Endothelial cell of umbilical vein (primary cell): ENCODE data around the gene STOM. TPM values are rescaled to one million over a fixed set of nuclear protein-coding genes. Genes with fewer than 3 reads are reported as not detected.

Experiments used
- BruUV-seq: library from RNA; stranded (reverse); fragments of 400-500 nt; replicated peaks from 2 replicates; lab custom pipeline; 2021; lab: Mats Ljungman, UMichigan
- CTCF ChIA-PET: fragments of 300-600, 350-600 bp; sonication (Branson Sonifier 250); formaldehyde crosslinking; loops from one replicate; lab custom pipeline; 2021; ENCODE audit warnings: antibody characterized with exemption, inconsistent platforms; lab: Charles Lee
- POLR2A ChIA-PET: fragments of 300-600, 350-600 bp; sonication (Branson Sonifier 250); formaldehyde crosslinking; loops from one replicate; lab custom pipeline; 2021; ENCODE audit warnings: antibody characterized with exemption, inconsistent platforms; lab: Charles Lee
- DNase-seq: peaks from one replicate; pipeline ENCODE4 v3.0.0-alpha.2; 2011; ENCODE audit warnings: low read depth, low spot score
- FAIRE-seq: peaks from 2 replicates; lab custom pipeline; 2011; peaks lifted over from hg19 to GRCh38; lab: Jason Lieb, UNC
- H2AFZ ChIP-seq: 2 replicates; pipeline ENCODE4 v1.6.0; 2012; ENCODE audit warnings: low read depth, low read length, control low read depth, inconsistent platforms
- H3K27ac ChIP-seq: 2 replicates; pipeline ENCODE4 v1.5.1; 2011; ENCODE audit warnings: low read depth, mild to moderate bottlenecking, control low read depth, low read length, moderate library complexity; ENCODE audit not compliant: insufficient read depth
- H3K27me3 ChIP-seq, 2 experiments: 2 replicates each; pipeline versions ENCODE4 v1.6.0 to v1.6.1; 2011; ENCODE audit warnings: low read length in 2 of 2, mixed read lengths in 1 of 2; ENCODE audit not compliant: control insufficient read depth in 2 of 2, insufficient read depth in 2 of 2
- H3K36me3 ChIP-seq, 2 experiments: 2 replicates in 1 of 2; 3 replicates in 1 of 2; pipeline ENCODE4 v1.5.1; 2011; ENCODE audit warnings: low read length in 2 of 2, mild to moderate bottlenecking in 1 of 2, moderate library complexity in 1 of 2; ENCODE audit not compliant: control insufficient read depth in 2 of 2, insufficient read depth in 2 of 2; ENCODE audit errors: extremely low read depth in 1 of 2
- H3K4me1 ChIP-seq: 3 replicates; pipeline ENCODE4 v1.5.1; 2011; ENCODE audit warnings: mild to moderate bottlenecking, low read length; ENCODE audit not compliant: control insufficient read depth, insufficient read depth; ENCODE audit errors: extremely low read depth
- H3K4me2 ChIP-seq: 2 replicates; pipeline ENCODE4 v1.6.1; 2011; ENCODE audit warnings: low read length, control low read depth, mixed read lengths; ENCODE audit not compliant: insufficient read depth
- H3K4me3 ChIP-seq, 3 experiments: fragments of 200-600 bp in 1 of 3; sonication (generic), shearing (Covaris generic) in 1 of 3; replicated peaks in 1 of 3; 2 replicates each; pipeline ENCODE4 v1.5.1; 2011 to 2016; ENCODE audit warnings: control low read depth in 3 of 3, low read length in 3 of 3, mild to moderate bottlenecking in 2 of 3, inconsistent platforms in 1 of 3, low read depth in 1 of 3, moderate library complexity in 1 of 3; ENCODE audit not compliant: insufficient read depth in 1 of 3
- H3K79me2 ChIP-seq: 2 replicates; pipeline ENCODE4 v1.6.0; 2012; ENCODE audit warnings: low read length, inconsistent platforms; ENCODE audit not compliant: control insufficient read depth, insufficient read depth
- H3K9ac ChIP-seq: replicated peaks from 2 replicates; pipeline ENCODE3; 2011; ENCODE audit warnings: low read length, control low read depth; ENCODE audit not compliant: insufficient read depth; ENCODE audit errors: extremely low read depth
- H3K9me1 ChIP-seq: replicated peaks from 3 replicates; pipeline ENCODE4 v1.6.0; 2011; ENCODE audit warnings: mild to moderate bottlenecking, low read length; ENCODE audit not compliant: control insufficient read depth, insufficient read depth; ENCODE audit errors: extremely low read depth
- H3K9me3 ChIP-seq: replicated peaks from 2 replicates; pipeline ENCODE4 v1.5.1; 2012; ENCODE audit warnings: low read length, inconsistent platforms; ENCODE audit not compliant: control insufficient read depth, insufficient read depth
- H4K20me1 ChIP-seq: replicated peaks from 2 replicates; pipeline ENCODE3; 2011; ENCODE audit warnings: mild to moderate bottlenecking, low read length; ENCODE audit not compliant: control insufficient read depth, insufficient read depth; ENCODE audit errors: extremely low read depth
- CTCF ChIP-seq, 2 donors: IDR thresholded peaks; 1 replicate in 1 of 2; 2 replicates in 1 of 2; pipeline ENCODE4 v1.5.1; 2011; ENCODE audit warnings: low read length in 2 of 2, mild to moderate bottlenecking in 2 of 2, moderate library complexity in 2 of 2, control low read depth in 1 of 2, inconsistent platforms in 1 of 2, low read depth in 1 of 2; ENCODE audit not compliant: insufficient read depth in 1 of 2; ENCODE audit errors: extremely low read depth in 1 of 2
- EZH2 ChIP-seq: IDR thresholded peaks from 2 replicates; pipeline ENCODE4 v1.6.1; 2012; ENCODE audit warnings: borderline replicate concordance, low read depth, mild to moderate bottlenecking, moderate library complexity, low read length, inconsistent platforms; ENCODE audit not compliant: severe bottlenecking
- FOS ChIP-seq: IDR thresholded peaks from 2 replicates; pipeline ENCODE4 v1.6.1; 2011; ENCODE audit warnings: mild to moderate bottlenecking, low read length, moderate library complexity, borderline replicate concordance; ENCODE audit not compliant: insufficient read depth
- GATA2 ChIP-seq: IDR thresholded peaks from 2 replicates; pipeline ENCODE4 v1.7.0; 2011; ENCODE audit warnings: low read depth, mild to moderate bottlenecking, moderate library complexity, mixed read lengths, low read length; ENCODE audit not compliant: insufficient read length, insufficient read depth
- JUN ChIP-seq: IDR thresholded peaks from 2 replicates; pipeline ENCODE4 v1.6.1; 2011; ENCODE audit warnings: borderline replicate concordance, low read depth; ENCODE audit not compliant: insufficient read length, insufficient read depth
- MAX ChIP-seq: IDR thresholded peaks from 2 replicates; pipeline ENCODE4 v1.6.1; 2011; ENCODE audit not compliant: insufficient read depth, insufficient read length
- MYC ChIP-seq: IDR thresholded peaks from one replicate; pipeline ENCODE4 v1.6.1; 2011; ENCODE audit warnings: mild to moderate bottlenecking, low read depth, low read length
- POLR2A ChIP-seq: IDR thresholded peaks from 2 replicates; pipeline ENCODE4 v1.6.1; 2012; ENCODE audit warnings: low read depth, mild to moderate bottlenecking, control low read depth, low read length
- POLR2AphosphoS5 ChIP-seq: IDR thresholded peaks from 2 replicates; pipeline ENCODE4 v1.6.1; 2012; ENCODE audit warnings: low read depth, mild to moderate bottlenecking, control low read depth, low read length, moderate library complexity; ENCODE audit not compliant: insufficient read depth
- dilution Hi-C: fragments of 300-500 bp; cut with MboI; formaldehyde crosslinking; loops from one replicate; pipeline ENCODE4 v1.15.0; 2019; ENCODE audit warnings: low sequenced_read_pairs; ENCODE audit not compliant: extremely low pct_ligation_motif_present
- intact Hi-C: fragments of 100-400 bp; cut with micrococcal nuclease; formaldehyde crosslinking; loops from one replicate; pipeline ENCODE4 v1.10.0; 2022
- polyA plus RNA-seq, 4 experiments: library from polyadenylated mRNA; depleted of rRNA in 3 of 4; stranded (reverse) in 3 of 4; unstranded in 1 of 4; fragments of >200 nt; gene quantifications; 2 replicates each; pipeline versions ENCODE4 v1.2.1 to v1.2.3, GENCODE V29; 2011 to 2012; ENCODE audit warnings: missing spikeins in 1 of 4
- total RNA-seq: library from RNA; stranded (reverse); gene quantifications from 2 replicates; pipeline ENCODE4 v1.2.3, GENCODE V29; 2021

The STOM gene
- total and polyA plus RNA-seq, 2 donors (not counting 3 experiments of a cell fraction or from before 2014, with no cell fraction given), result 153 to 170 TPM

- Histone ChIP-seq H3K4me1 (peaks cover 38% of the 10 kb centered on the region), H3K4me3 (no peak overlapping the region), H3K27me3 (no peaks in the 10 kb centered on the region), H3K79me2 (no peaks in the 10 kb centered on the region), H3K9me1 (no peaks in the 10 kb centered on the region), H4K20me1 (no peaks in the 10 kb centered on the region), H3K9me3 (no peaks in the 10 kb centered on the region), H3K9ac (no peak overlapping the region), H2AFZ (peak overlapping the region; percentile 4), H3K27ac (no peak overlapping the region), H3K36me3 (no peaks in the 10 kb centered on the region), H3K4me2 (no peak overlapping the region)
- FAIRE-seq (no peak), DNase-seq (no peak)
- ChIA-PET CTCF (interaction anchor here (1.2 to 1.4 kb wide), 2 partner anchors 19 to 75 kb away, joined by 4 to 6 read pairs; no protein-coding TSS in a partner anchor), POLR2A (no interaction called here)
- intact Hi-C loops (loop anchor here (10.0 kb wide), 1 partner anchor 651 kb away; no protein-coding TSS in a partner anchor), dilution Hi-C loops (no loop called here)
- no TSS peak for BruUV-seq
- TF ChIP-seq EZH2 (no peak), GATA2 (peak; percentile 67), FOS (peak; percentile 20)
Measured at GRCh38 chr9:121395558-121395957, 25.5 kb upstream of the STOM start.

- Histone ChIP-seq H4K20me1 (no peaks in the 10 kb centered on the region), H3K4me2 (peak overlapping the region; percentile 9), H3K79me2 (no peaks in the 10 kb centered on the region), H3K4me3 (no peak overlapping the region), H3K9me3 (no peaks in the 10 kb centered on the region), H3K27me3 (no peaks in the 10 kb centered on the region), H3K36me3 (no peaks in the 10 kb centered on the region), H3K27ac (peak overlapping the region; percentile 13), H3K9ac (no peak overlapping the region), H3K9me1 (no peaks in the 10 kb centered on the region), H2AFZ (no peak overlapping the region), H3K4me1 (peaks cover 36% of the 10 kb centered on the region)
- FAIRE-seq (peak; percentile 12), DNase-seq (no peak)
- intact Hi-C loops, result loop anchor here (1.0 to 10.0 kb wide), 2 partner anchors 68 to 649 kb away; no protein-coding TSS in a partner anchor
- no TSS peak for BruUV-seq
- ChIA-PET CTCF (interaction anchor here (0.8 to 2.4 kb wide), 12 partner anchors 9 to 193 kb away, joined by 3 to 18 read pairs (median 5); partner anchors contain the start of gene RAB14), POLR2A (no interaction called here)
- dilution Hi-C loops, result no loop called here
- TF ChIP-seq POLR2A, result no peak
- TF ChIP-seq GATA2, result no peak
- TF ChIP-seq EZH2, result no peak
- TF ChIP-seq POLR2AphosphoS5, result no peak
- TF ChIP-seq JUN, result no peak
- TF ChIP-seq CTCF (IDR thresholded peaks at IDR 0.05; ENCODE audit: extremely low read depth in 1 of 2, insufficient read depth in 1 of 2, low read depth in 1 of 2, low read length in 2 of 2), result no peak
- no peak for TF ChIP-seq MAX
- no peak for TF ChIP-seq FOS
- no peak for TF ChIP-seq MYC
Measured at GRCh38 chr9:121394292-121394691, 24.2 kb upstream of the STOM start.
